Erythroblast (primary cell): ENCODE results near the gene TMEM182.

Experiments used
- GATA1 ChIP-seq: IDR thresholded peaks from 2 replicates; pipeline ENCODE4 v1.6.1; 2011; ENCODE audit warnings: low read depth, mild to moderate bottlenecking, control low read depth, low read length, moderate library complexity
- POLR2A ChIP-seq: IDR thresholded peaks from 2 replicates; pipeline ENCODE4 v1.6.1; 2011; ENCODE audit warnings: mild to moderate bottlenecking, low read length

- no peak for TF ChIP-seq POLR2A
- TF ChIP-seq GATA1 = no peak
Observed at GRCh38 chr2:102743259-102743658, 18.6 kb upstream of the TMEM182 start.
